HG03558 (cell line): ENCODE data around the gene ZEB2.

Experiments used
- ATAC-seq: cut with Tn5 transposase; IDR thresholded peaks from one replicate; pipeline ENCODE4 v1.9.1; 2021; ENCODE audit warnings: moderate number of reproducible peaks; ENCODE audit not compliant: unreplicated experiment; ENCODE audit errors: extremely low read depth

The ZEB2 gene

GRCh38 chr2:144431998-144432397 lies 87.9 kb downstream of the ZEB2 start:
- ATAC-seq = no peak

GRCh38 chr2:144431392-144431783 lies 88.5 kb downstream of the ZEB2 start:
- ATAC-seq = no peak

GRCh38 chr2:144430722-144431391 lies 89.1 kb downstream of the ZEB2 start:
- peak; percentile 95 for ATAC-seq

- no peak for ATAC-seq
Observed at GRCh38 chr2:144429396-144430112, 90.4 kb downstream of the ZEB2 start.

- ATAC-seq = no peak
Observed at GRCh38 chr2:144426981-144427479, 92.9 kb downstream of the ZEB2 start.

GRCh38 chr2:144426355-144426754 lies 93.6 kb downstream of the ZEB2 start:
- ATAC-seq = no peak

GRCh38 chr2:144424559-144425240 lies 95.2 kb downstream of the ZEB2 start:
- no peak for ATAC-seq

- ATAC-seq = no peak
Observed at GRCh38 chr2:144421606-144422510, 98.1 kb downstream of the ZEB2 start.

GRCh38 chr2:144419218-144419617 lies 100.7 kb downstream of the ZEB2 start:
- no peak for ATAC-seq

GRCh38 chr2:144415386-144415785 lies 104.5 kb downstream of the ZEB2 start:
- ATAC-seq = no peak

- no peak for ATAC-seq
Observed at GRCh38 chr2:144414324-144414845, 105.5 kb downstream of the ZEB2 start.

GRCh38 chr2:144412709-144413108 lies 107.2 kb downstream of the ZEB2 start:
- ATAC-seq = no peak

- ATAC-seq = no peak
Observed at GRCh38 chr2:144411473-144411872, 108.4 kb downstream of the ZEB2 start.

- ATAC-seq = no peak
Observed at GRCh38 chr2:144409241-144409640, 110.7 kb downstream of the ZEB2 start.

- ATAC-seq = no peak
Observed at GRCh38 chr2:144407262-144407661, 112.7 kb downstream of the ZEB2 start.

GRCh38 chr2:144405982-144406788 lies 113.7 kb downstream of the ZEB2 start:
- ATAC-seq = no peak

GRCh38 chr2:144405321-144405720 lies 114.6 kb downstream of the ZEB2 start:
- ATAC-seq = no peak

GRCh38 chr2:144404586-144405314 lies 115.2 kb downstream of the ZEB2 start:
- no peak for ATAC-seq
